WTC11 (cell line): ENCODE data around the gene TRIM22. TPM values are rescaled to one million over a fixed set of nuclear protein-coding genes. Genes with fewer than 3 reads are reported as not detected.

ENCODE experiments used
- ATAC-seq: fragments of 200-7000 bp; cut with Tn5 transposase; 2 replicates; pipeline ENCODE4 v1.10.0; 2021; ENCODE audit warnings: mild to moderate bottlenecking, moderate library complexity
- CTCF ChIA-PET: fragments of 300-600 bp; sonication (Branson Sonifier 250); formaldehyde crosslinking; loops from one replicate; lab custom pipeline; 2021; ENCODE audit warnings: antibody characterized with exemption; lab: Charles Lee
- POLR2A ChIA-PET: fragments of 350-600 bp; sonication (Branson Sonifier 250); formaldehyde crosslinking; loops from one replicate; lab custom pipeline; 2021; ENCODE audit warnings: antibody characterized with exemption; lab: Charles Lee
- DNase-seq: peaks from one replicate; pipeline ENCODE4 v3.0.0; 2021; ENCODE audit warnings: low spot score
- H3K27ac Mint-ChIP-seq: 2 replicates; pipeline ENCODE4 v1.8.0; 2021; ENCODE audit warnings: mixed read lengths
- H3K27me3 Mint-ChIP-seq: 2 replicates; pipeline ENCODE4 v1.8.0; 2021; ENCODE audit warnings: low read depth, mild to moderate bottlenecking, moderate library complexity, mixed read lengths
- H3K36me3 Mint-ChIP-seq: 2 replicates; pipeline ENCODE4 v1.8.0; 2021; ENCODE audit warnings: mixed read lengths
- H3K4me1 Mint-ChIP-seq: 2 replicates; pipeline ENCODE4 v1.8.0; 2022; ENCODE audit warnings: mixed read lengths
- H3K4me3 Mint-ChIP-seq: 2 replicates; pipeline ENCODE4 v1.8.0; 2021; ENCODE audit warnings: mild to moderate bottlenecking, moderate library complexity, mixed read lengths
- H3K9me3 Mint-ChIP-seq: 2 replicates; pipeline ENCODE4 v1.8.0; 2021; ENCODE audit warnings: mixed read lengths
- CREB1 ChIP-seq: sonication (generic); formaldehyde crosslinking; IDR thresholded peaks from 2 replicates; pipeline ENCODE4 v1.8.0; 2023; ENCODE audit warnings: mild to moderate bottlenecking, missing genetic modification reagents
- E2F4 ChIP-seq: sonication (generic); formaldehyde crosslinking; IDR thresholded peaks from 2 replicates; pipeline ENCODE4 v1.8.1; 2022; ENCODE audit warnings: low read depth, mild to moderate bottlenecking, moderate library complexity, missing genetic modification reagents, borderline replicate concordance
- FOXP4 ChIP-seq: sonication (generic); formaldehyde crosslinking; IDR thresholded peaks from 2 replicates; pipeline ENCODE4 v1.8.0; 2022; ENCODE audit warnings: mild to moderate bottlenecking, missing genetic modification reagents
- GRHL2 ChIP-seq: fragments of 250-450 bp; sonication (Bioruptor Pico); IDR thresholded peaks from 2 replicates; pipeline ENCODE4 v1.8.0; 2022; ENCODE audit warnings: mild to moderate bottlenecking, moderate library complexity; ENCODE audit not compliant: insufficient replicate concordance, severe bottlenecking
- GTF2I ChIP-seq: fragments of 250-450 bp; sonication (Bioruptor Pico); conservative IDR thresholded peaks from 2 replicates; pipeline ENCODE4 v1.4.0; 2021; ENCODE audit warnings: mild to moderate bottlenecking
- HMGA2 ChIP-seq: fragments of 250-450 bp; sonication (Bioruptor Pico); IDR thresholded peaks from 2 replicates; pipeline ENCODE4 v1.4.0; 2021; ENCODE audit warnings: mild to moderate bottlenecking, moderate library complexity
- MLX ChIP-seq: sonication (generic); formaldehyde crosslinking; IDR thresholded peaks from 2 replicates; pipeline ENCODE4 v1.8.1; 2023; ENCODE audit warnings: mild to moderate bottlenecking, missing genetic modification reagents, moderate library complexity
- NFATC4 ChIP-seq: fragments of 250-450 bp; sonication (Bioruptor Pico); IDR thresholded peaks from 2 replicates; pipeline ENCODE4 v1.9.0; 2021; ENCODE audit warnings: mild to moderate bottlenecking
- NFYB ChIP-seq: sonication (generic); formaldehyde crosslinking; conservative IDR thresholded peaks from 2 replicates; pipeline ENCODE4 v1.8.0; 2022; ENCODE audit warnings: low read depth, missing genetic modification reagents
- NR1H2 ChIP-seq: sonication (generic); formaldehyde crosslinking; IDR thresholded peaks from 2 replicates; pipeline ENCODE4 v1.9.0; 2021; ENCODE audit warnings: mild to moderate bottlenecking, moderate library complexity, missing genetic modification reagents
- NR3C1 ChIP-seq: sonication (generic); formaldehyde crosslinking; conservative IDR thresholded peaks from 2 replicates; pipeline ENCODE4 v1.8.1; 2023; ENCODE audit warnings: low read depth, mild to moderate bottlenecking, missing genetic modification reagents
- OVOL2 ChIP-seq: fragments of 250-450 bp; sonication (Bioruptor Pico); IDR thresholded peaks from 2 replicates; pipeline ENCODE4 v1.9.0; 2021; ENCODE audit warnings: mild to moderate bottlenecking, borderline replicate concordance
- PRRX2 ChIP-seq: fragments of 250-450 bp; sonication (Bioruptor Pico); IDR thresholded peaks from 2 replicates; pipeline ENCODE4 v1.8.0; 2021; ENCODE audit warnings: mild to moderate bottlenecking
- SMAD4 ChIP-seq: sonication (generic); formaldehyde crosslinking; IDR thresholded peaks from 2 replicates; pipeline ENCODE4 v1.8.0; 2022; ENCODE audit warnings: mild to moderate bottlenecking, missing genetic modification reagents
- SOX15 ChIP-seq: fragments of 250-450 bp; sonication (Bioruptor Pico); IDR thresholded peaks from 2 replicates; pipeline ENCODE4 v1.9.0; 2021; ENCODE audit warnings: mild to moderate bottlenecking
- TEAD1 ChIP-seq: sonication (generic); formaldehyde crosslinking; IDR thresholded peaks from 2 replicates; pipeline ENCODE4 v1.8.0; 2022; ENCODE audit warnings: mild to moderate bottlenecking, missing genetic modification reagents
- USF1 ChIP-seq: sonication (generic); formaldehyde crosslinking; IDR thresholded peaks from 2 replicates; pipeline ENCODE4 v1.8.0; 2022; ENCODE audit warnings: mild to moderate bottlenecking, missing genetic modification reagents
- ZMAT4 ChIP-seq: fragments of 250-450 bp; sonication (Bioruptor Pico); IDR thresholded peaks from 2 replicates; pipeline ENCODE4 v1.9.0; 2021; ENCODE audit warnings: mild to moderate bottlenecking
- ZNF121 ChIP-seq: sonication (generic); formaldehyde crosslinking; IDR thresholded peaks from 2 replicates; pipeline ENCODE4 v1.8.0; 2023; ENCODE audit warnings: missing genetic modification reagents
- ZNF219 ChIP-seq: sonication (generic); formaldehyde crosslinking; IDR thresholded peaks from 2 replicates; pipeline ENCODE4 v1.8.0; 2023; ENCODE audit warnings: missing genetic modification reagents, mild to moderate bottlenecking, borderline replicate concordance
- ZSCAN18 ChIP-seq: fragments of 250-450 bp; sonication (Bioruptor Pico); IDR thresholded peaks from 2 replicates; pipeline ENCODE4 v2.1.2; 2022; ENCODE audit warnings: mild to moderate bottlenecking, moderate library complexity
- total RNA-seq: library from RNA; stranded (reverse); gene quantifications from 3 replicates; pipeline ENCODE4 v1.2.3, GENCODE V29; 2021
- TF ChIP-seq, protein P1 (sequence below): fragments of 250-450 bp; sonication (Bioruptor Pico); IDR thresholded peaks from 2 replicates; pipeline ENCODE4 v1.8.0; 2021; ENCODE audit warnings: mild to moderate bottlenecking
- TF ChIP-seq, protein P2 (sequence below): fragments of 200-600 bp; IDR thresholded peaks from 2 replicates; pipeline ENCODE4 v1.8.0; 2022; ENCODE audit warnings: antibody characterized with exemption

TRIM22 gene
- total RNA-seq, 1 experiment from 2014 or later = 78.9 TPM

- TF ChIP-seq HMGA2 (CRISPR knock-in tag) = no peak
- no peak for TF ChIP-seq ZNF219 (CRISPR knock-in tag)
- TF ChIP-seq, protein P1, sequence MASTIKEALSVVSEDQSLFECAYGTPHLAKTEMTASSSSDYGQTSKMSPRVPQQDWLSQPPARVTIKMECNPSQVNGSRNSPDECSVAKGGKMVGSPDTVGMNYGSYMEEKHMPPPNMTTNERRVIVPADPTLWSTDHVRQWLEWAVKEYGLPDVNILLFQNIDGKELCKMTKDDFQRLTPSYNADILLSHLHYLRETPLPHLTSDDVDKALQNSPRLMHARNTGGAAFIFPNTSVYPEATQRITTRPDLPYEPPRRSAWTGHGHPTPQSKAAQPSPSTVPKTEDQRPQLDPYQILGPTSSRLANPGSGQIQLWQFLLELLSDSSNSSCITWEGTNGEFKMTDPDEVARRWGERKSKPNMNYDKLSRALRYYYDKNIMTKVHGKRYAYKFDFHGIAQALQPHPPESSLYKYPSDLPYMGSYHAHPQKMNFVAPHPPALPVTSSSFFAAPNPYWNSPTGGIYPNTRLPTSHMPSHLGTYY = no peak
- no peak for TF ChIP-seq GTF2I (CRISPR knock-in tag)
- TF ChIP-seq MLX (CRISPR knock-in tag) = no peak
- no peak for TF ChIP-seq USF1 (CRISPR knock-in tag)
- TF ChIP-seq NFATC4 (CRISPR knock-in tag) = no peak
Measured at GRCh38 chr11:5695580-5695979, 6.0 kb downstream of the TRIM22 start (continued).

DNA sequence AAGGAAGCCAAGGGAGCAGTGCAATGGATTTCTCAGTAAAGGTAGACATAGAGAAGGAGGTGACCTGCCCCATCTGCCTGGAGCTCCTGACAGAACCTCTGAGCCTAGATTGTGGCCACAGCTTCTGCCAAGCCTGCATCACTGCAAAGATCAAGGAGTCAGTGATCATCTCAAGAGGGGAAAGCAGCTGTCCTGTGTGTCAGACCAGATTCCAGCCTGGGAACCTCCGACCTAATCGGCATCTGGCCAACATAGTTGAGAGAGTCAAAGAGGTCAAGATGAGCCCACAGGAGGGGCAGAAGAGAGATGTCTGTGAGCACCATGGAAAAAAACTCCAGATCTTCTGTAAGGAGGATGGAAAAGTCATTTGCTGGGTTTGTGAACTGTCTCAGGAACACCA, 6.6 kb downstream of the TRIM22 start:
- CTCF ChIA-PET = no interaction called here
- POLR2A ChIA-PET = no interaction called here
- H3K27ac Mint-ChIP-seq = no peak overlapping the region; the same call in 1 of the 2 replicates
- ATAC-seq (no peak), DNase-seq (no peak)
- peaks cover 57% of the 10 kb centered on the region for H3K36me3 Mint-ChIP-seq
- peaks cover 26% of the 10 kb centered on the region for H3K4me1 Mint-ChIP-seq
- no peaks in the 10 kb centered on the region for H3K9me3 Mint-ChIP-seq
- no peaks in the 10 kb centered on the region for H3K27me3 Mint-ChIP-seq
- no peak for TF ChIP-seq SOX15 (CRISPR knock-in tag)
- TF ChIP-seq MLX (CRISPR knock-in tag) = no peak
- TF ChIP-seq, protein P1 = no peak
- TF ChIP-seq ZMAT4 (CRISPR knock-in tag) = no peak
- TF ChIP-seq FOXP4 = no peak
- TF ChIP-seq, protein P2, sequence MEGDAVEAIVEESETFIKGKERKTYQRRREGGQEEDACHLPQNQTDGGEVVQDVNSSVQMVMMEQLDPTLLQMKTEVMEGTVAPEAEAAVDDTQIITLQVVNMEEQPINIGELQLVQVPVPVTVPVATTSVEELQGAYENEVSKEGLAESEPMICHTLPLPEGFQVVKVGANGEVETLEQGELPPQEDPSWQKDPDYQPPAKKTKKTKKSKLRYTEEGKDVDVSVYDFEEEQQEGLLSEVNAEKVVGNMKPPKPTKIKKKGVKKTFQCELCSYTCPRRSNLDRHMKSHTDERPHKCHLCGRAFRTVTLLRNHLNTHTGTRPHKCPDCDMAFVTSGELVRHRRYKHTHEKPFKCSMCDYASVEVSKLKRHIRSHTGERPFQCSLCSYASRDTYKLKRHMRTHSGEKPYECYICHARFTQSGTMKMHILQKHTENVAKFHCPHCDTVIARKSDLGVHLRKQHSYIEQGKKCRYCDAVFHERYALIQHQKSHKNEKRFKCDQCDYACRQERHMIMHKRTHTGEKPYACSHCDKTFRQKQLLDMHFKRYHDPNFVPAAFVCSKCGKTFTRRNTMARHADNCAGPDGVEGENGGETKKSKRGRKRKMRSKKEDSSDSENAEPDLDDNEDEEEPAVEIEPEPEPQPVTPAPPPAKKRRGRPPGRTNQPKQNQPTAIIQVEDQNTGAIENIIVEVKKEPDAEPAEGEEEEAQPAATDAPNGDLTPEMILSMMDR = no peak
- no peak for TF ChIP-seq CREB1 (CRISPR knock-in tag)
- TF ChIP-seq TEAD1 (CRISPR knock-in tag) = no peak
- no peak for TF ChIP-seq NR3C1
- no peak for TF ChIP-seq ZSCAN18
- no peak for TF ChIP-seq NFYB
- TF ChIP-seq GRHL2 (CRISPR knock-in tag) = no peak
- no peak for TF ChIP-seq ZNF121 (CRISPR knock-in tag)
- TF ChIP-seq SMAD4 (CRISPR knock-in tag) = no peak
- TF ChIP-seq E2F4 (CRISPR knock-in tag) = no peak
- TF ChIP-seq OVOL2 = no peak
- TF ChIP-seq PRRX2 (CRISPR knock-in tag) = no peak
- no peak for TF ChIP-seq USF1 (CRISPR knock-in tag)
- TF ChIP-seq NR1H2 (CRISPR knock-in tag) = no peak
- H3K4me3 Mint-ChIP-seq = no peak overlapping the region
